H1 (cell line): Measurements from ENCODE around the gene CREB3L1. TPM values are rescaled to one million over a fixed set of nuclear protein-coding genes. Genes with fewer than 3 reads are reported as not detected.

ENCODE experiments used
- CTCF ChIA-PET: fragments of 300-600 bp; sonication (Branson Sonifier 250); formaldehyde crosslinking; loops from one replicate; lab custom pipeline; 2021; ENCODE audit not compliant: partially characterized antibody; lab: Charles Lee
- POLR2A ChIA-PET: fragments of 300-600 bp; sonication (Branson Sonifier 250); formaldehyde crosslinking; loops from one replicate; lab custom pipeline; 2021; ENCODE audit warnings: inconsistent platforms; ENCODE audit not compliant: partially characterized antibody; lab: Charles Lee
- DNase-seq, 2 experiments: peaks; one replicate each; pipeline versions ENCODE4 v3.0.0 to v3.0.0-alpha.2; 2010 to 2022; ENCODE audit warnings: low spot score in 2 of 2, low read depth in 1 of 2, mixed read lengths in 1 of 2
- FAIRE-seq: peaks from 2 replicates; lab custom pipeline; 2011; peaks lifted over from hg19 to GRCh38; lab: Jason Lieb, UNC
- H2AFZ ChIP-seq: 2 replicates; pipeline ENCODE4 v1.8.1; 2012; ENCODE audit warnings: low read length, inconsistent platforms
- H2AK5ac ChIP-seq: 2 replicates; pipeline ENCODE4 v1.6.1; 2013; ENCODE audit warnings: low read depth, low read length
- H2BK120ac ChIP-seq: replicated peaks from 2 replicates; pipeline ENCODE3; 2013; ENCODE audit warnings: low read depth, low read length, inconsistent platforms
- H2BK12ac ChIP-seq: 2 replicates; pipeline ENCODE4 v1.6.1; 2013; ENCODE audit warnings: low read depth, low read length
- H2BK15ac ChIP-seq: 2 replicates; pipeline ENCODE4 v1.6.1; 2013; ENCODE audit warnings: low read length
- H2BK20ac ChIP-seq: 2 replicates; pipeline ENCODE4 v1.6.1; 2013; ENCODE audit warnings: low read length
- H2BK5ac ChIP-seq: 2 replicates; pipeline ENCODE4 v1.6.1; 2013; ENCODE audit warnings: low read depth, low read length
- H3K14ac ChIP-seq: 2 replicates; pipeline ENCODE4 v1.6.1; 2013; ENCODE audit warnings: inconsistent platforms; ENCODE audit not compliant: insufficient read length
- H3K18ac ChIP-seq: 2 replicates; pipeline ENCODE4 v1.6.1; 2013; ENCODE audit warnings: low read length; ENCODE audit errors: extremely low read depth
- H3K23ac ChIP-seq: 2 replicates; pipeline ENCODE4 v1.6.1; 2013; ENCODE audit warnings: inconsistent platforms; ENCODE audit not compliant: insufficient read length
- H3K23me2 ChIP-seq: 2 replicates; pipeline ENCODE4 v1.6.1; 2013; ENCODE audit warnings: low read depth, low read length
- H3K27ac ChIP-seq: 2 replicates; pipeline ENCODE4 v1.6.1; 2011; ENCODE audit warnings: low read depth, low read length, inconsistent platforms
- H3K27me3 ChIP-seq, 4 experiments: replicated peaks in 1 of 4; 1 replicate in 1 of 4; 2 replicates in 3 of 4; pipeline versions ENCODE4 v1.6.1 to v1.8.1; 2011 to 2013; ENCODE audit warnings: low read length in 3 of 4, mild to moderate bottlenecking in 3 of 4, inconsistent platforms in 2 of 4, mixed read lengths in 2 of 4, moderate library complexity in 1 of 4; ENCODE audit not compliant: control insufficient read depth in 3 of 4, insufficient read depth in 3 of 4; ENCODE audit errors: extremely low read depth in 1 of 4
- H3K36me3 ChIP-seq, 4 experiments: 2 replicates each; pipeline versions ENCODE4 v1.6.1 to v1.8.1; 2011 to 2013; ENCODE audit warnings: mild to moderate bottlenecking in 4 of 4, low read length in 3 of 4, moderate library complexity in 2 of 4, control low read depth in 1 of 4, inconsistent platforms in 1 of 4; ENCODE audit not compliant: insufficient read depth in 4 of 4, control insufficient read depth in 2 of 4
- H3K4ac ChIP-seq: replicated peaks from 2 replicates; pipeline ENCODE3; 2013; ENCODE audit warnings: low read length, low read depth, mixed read lengths, inconsistent platforms; ENCODE audit not compliant: insufficient read length
- H3K4me1 ChIP-seq, 4 experiments: replicated peaks in 1 of 4; 1 replicate in 1 of 4; 2 replicates in 3 of 4; pipeline versions ENCODE4 v1.6.1 to v1.8.1; 2011 to 2013; ENCODE audit warnings: low read length in 3 of 4, inconsistent platforms in 2 of 4, mixed read lengths in 1 of 4; ENCODE audit not compliant: insufficient read depth in 4 of 4, control insufficient read depth in 3 of 4
- H3K4me2 ChIP-seq, 2 experiments: 2 replicates each; pipeline versions ENCODE4 v1.6.1 to v1.8.1; 2011 to 2013; ENCODE audit warnings: low read depth in 2 of 2, low read length in 2 of 2, control low read depth in 1 of 2, inconsistent platforms in 1 of 2, mild to moderate bottlenecking in 1 of 2; ENCODE audit not compliant: insufficient read depth in 1 of 2
- H3K4me3 ChIP-seq, 4 experiments: fragments of 200-600, 300-600 bp in 1 of 4; sonication (generic), shearing (Covaris generic), sonication (Bioruptor Twin) in 1 of 4; 2 replicates each; pipeline versions ENCODE4 v1.5.1 to v1.8.1; 2011 to 2016; ENCODE audit warnings: low read length in 4 of 4, low read depth in 3 of 4, control low read depth in 2 of 4, inconsistent platforms in 2 of 4, mild to moderate bottlenecking in 2 of 4, mixed read lengths in 1 of 4, moderate library complexity in 1 of 4; ENCODE audit not compliant: insufficient read depth in 2 of 4; ENCODE audit errors: extremely low read depth in 1 of 4
- H3K56ac ChIP-seq: replicated peaks from 2 replicates; pipeline ENCODE3; 2013; ENCODE audit warnings: low read depth, mild to moderate bottlenecking, mixed read lengths, low read length, inconsistent platforms; ENCODE audit not compliant: insufficient read length
- H3K79me1 ChIP-seq: 2 replicates; pipeline ENCODE4 v1.6.1; 2013; ENCODE audit warnings: low read depth, low read length, control low read depth
- H3K79me2 ChIP-seq, 2 experiments: 2 replicates each; pipeline versions ENCODE4 v1.6.1 to v1.8.1; 2012 to 2013; ENCODE audit warnings: low read length in 2 of 2, mild to moderate bottlenecking in 2 of 2, inconsistent platforms in 1 of 2; ENCODE audit not compliant: insufficient read depth in 2 of 2, control insufficient read depth in 1 of 2
- H3K9ac ChIP-seq, 4 experiments: replicated peaks in 1 of 4; 1 replicate in 1 of 4; 2 replicates in 3 of 4; pipeline versions ENCODE4 v1.6.1 to v1.8.1; 2011 to 2013; ENCODE audit warnings: low read depth in 3 of 4, low read length in 3 of 4, control low read depth in 2 of 4, mild to moderate bottlenecking in 2 of 4, moderate library complexity in 2 of 4, inconsistent platforms in 1 of 4; ENCODE audit errors: extremely low read depth in 1 of 4
- H3K9me3 ChIP-seq, 2 experiments: 2 replicates each; pipeline versions ENCODE4 v1.6.1 to v1.8.1; 2012 to 2013; ENCODE audit warnings: mild to moderate bottlenecking in 2 of 2, moderate library complexity in 2 of 2, control low read depth in 1 of 2, inconsistent platforms in 1 of 2, low read depth in 1 of 2, low read length in 1 of 2, mixed read lengths in 1 of 2; ENCODE audit not compliant: insufficient read depth in 2 of 2
- H4K20me1 ChIP-seq, 2 experiments: replicated peaks in 1 of 2; 2 replicates each; pipeline versions ENCODE3 to v1.8.1; 2011 to 2013; ENCODE audit warnings: inconsistent platforms in 2 of 2, low read length in 2 of 2, mild to moderate bottlenecking in 1 of 2; ENCODE audit not compliant: insufficient read depth in 2 of 2, control insufficient read depth in 1 of 2
- H4K5ac ChIP-seq: 2 replicates; pipeline ENCODE4 v1.6.1; 2013; ENCODE audit warnings: low read length, low read depth, mixed read lengths, inconsistent platforms; ENCODE audit not compliant: insufficient read length
- H4K8ac ChIP-seq: 2 replicates; pipeline ENCODE4 v1.8.0; 2013; ENCODE audit warnings: mild to moderate bottlenecking, moderate library complexity, low read length, inconsistent platforms; ENCODE audit not compliant: insufficient read depth; ENCODE audit errors: extremely low read depth
- H4K91ac ChIP-seq: replicated peaks from 2 replicates; pipeline ENCODE3; 2013; ENCODE audit warnings: low read length, mixed read lengths, inconsistent platforms; ENCODE audit not compliant: insufficient read length
- CHD2 ChIP-seq: IDR thresholded peaks from 2 replicates; pipeline ENCODE4 v1.6.1; 2012; ENCODE audit warnings: low read length, improper control_type of control experiment
- E2F6 ChIP-seq: IDR thresholded peaks from 2 replicates; pipeline ENCODE4 v1.6.1; 2012; ENCODE audit warnings: inconsistent platforms
- RXRA ChIP-seq: IDR thresholded peaks from 2 replicates; pipeline ENCODE4 v1.6.1; 2011; ENCODE audit warnings: low read depth, mild to moderate bottlenecking, low read length, moderate library complexity; ENCODE audit not compliant: insufficient read depth
- WGBS, 2 experiments: shearing (Covaris generic) in 1 of 2; methylation state at CpG; one replicate each; pipeline versions ENCODE4 v1.1.6 to v1.1.7; 2013 to 2015; ENCODE audit warnings: low lambda C conversion rate in 2 of 2, mixed read lengths in 2 of 2, inconsistent platforms in 1 of 2, low coverage in 1 of 2, missing lambda C conversion rate in 1 of 2; ENCODE audit not compliant: insufficient replicate concordance in 2 of 2, insufficient coverage in 1 of 2, insufficient read length in 1 of 2; ENCODE audit errors: extremely low coverage in 1 of 2, missing lambda C conversion rate in 1 of 2; 5-methylcytosine and 5-hydroxymethylcytosine counted together
- polyA plus RNA-seq, 7 experiments: library from polyadenylated mRNA; depleted of rRNA in 3 of 7; stranded (reverse) in 5 of 7; unstranded in 2 of 7; fragments of >200 nt in 5 of 7; fragments of 200-250 nt in 2 of 7; gene quantifications; 1 replicate in 5 of 7; 2 replicates in 1 of 7; 4 replicates in 1 of 7; pipeline versions ENCODE4 v1.2.1 to v1.2.3, GENCODE V29; 2011 to 2013; ENCODE audit warnings: missing spikeins in 2 of 7, mixed read lengths in 2 of 7
- total RNA-seq: library from RNA; stranded (reverse); fragmentation: NEBNext Ultra II Directional; extraction: Animal tissue kit (Norgen Biotek cat#: 25700); gene quantifications from 2 replicates; pipeline ENCODE4 v1.2.1, GENCODE V29; 2021
- TF ChIP-seq, protein P1 (sequence below): IDR thresholded peaks from 2 replicates; pipeline ENCODE4 v1.6.1; 2012; ENCODE audit warnings: inconsistent platforms

CREB3L1 gene
- total and polyA plus RNA-seq, 2 of the 8 experiments (the other 6 are each of a cell fraction or from before 2014, with no cell fraction given), result 4.1 to 12.7 TPM

GRCh38 chr11:46271875-46272815 is 5.3 kb upstream of the CREB3L1 start:
- Histone ChIP-seq H3K4me2 (no peak overlapping the region), H3K4ac (no peak overlapping the region), H2AFZ (peak overlapping the region; percentile 33), H3K14ac (no peak overlapping the region), H3K27me3 (peaks cover 0 to 4% (median 4%) of the 10 kb centered on the region in 4 experiments; a peak in 2 of 7 replicates), H3K9me3 (no peaks in the 10 kb centered on the region), H2BK5ac (no peak overlapping the region; the same call in 1 of the 2 replicates), H4K20me1 (no peaks in the 10 kb centered on the region), H3K18ac (0 out of 2 replicates have a peak overlapping the region, but pooled peaks have one; percentile 17), H4K91ac (peak overlapping the region; percentile 1), H3K27ac (no peak overlapping the region), H3K9ac (no peak overlapping the region; a peak in 1 of 7 replicates), H3K23ac (no peak overlapping the region), H3K36me3 (no peaks in the 10 kb centered on the region), H3K4me3 (no peak overlapping the region), H3K23me2 (no peaks in the 10 kb centered on the region; the same call in 1 of the 2 replicates), H2BK15ac (no peak overlapping the region), H3K79me1 (no peaks in the 10 kb centered on the region), H2BK12ac (peak overlapping the region; percentile 85; the same call in 1 of the 2 replicates), H4K8ac (0 out of 2 replicates have a peak overlapping the region, but pooled peaks have one; percentile 29), H3K4me1 (peaks cover 2 to 14% (median 6%) of the 10 kb centered on the region in 4 experiments; a peak in 4 of 7 replicates), H3K56ac (no peak overlapping the region), H2BK20ac (0 out of 2 replicates have a peak overlapping the region, but pooled peaks have one; percentile 1), H2AK5ac (no peak overlapping the region), H3K79me2 (no peaks in the 10 kb centered on the region), H2BK120ac (no peak overlapping the region), H4K5ac (no peak overlapping the region)
- DNase-seq (no peak), FAIRE-seq (no peak)
- POLR2A ChIA-PET, result interaction anchor here (0.8 to 3.1 kb wide), 13 partner anchors 9 to 67 kb away, joined by 3 to 18 read pairs (median 4); no protein-coding TSS in a partner anchor
- WGBS, 2 experiments, result 75% methylated on average over 16 of the region's 16 CpGs; no CpG with 5 or more reads in 1 of the 2 experiments
- TF ChIP-seq E2F6 (peak; percentile 86), CHD2 (no peak), RXRA (no peak)
- TF ChIP-seq, protein P1, sequence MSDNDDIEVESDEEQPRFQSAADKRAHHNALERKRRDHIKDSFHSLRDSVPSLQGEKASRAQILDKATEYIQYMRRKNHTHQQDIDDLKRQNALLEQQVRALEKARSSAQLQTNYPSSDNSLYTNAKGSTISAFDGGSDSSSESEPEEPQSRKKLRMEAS, result peak; percentile 69
- CTCF ChIA-PET, result interaction anchor here (0.6 to 13.5 kb wide), 16 partner anchors 13 to 138 kb away, joined by 3 to 172 read pairs (median 3); no protein-coding TSS in a partner anchor
